Ovary (tissue), 3 donors: ENCODE measurements around the gene RRP12.

Source experiments
- CTCF ChIP-seq, 3 donors: fragments of 450-650 bp in 2 of 3; fragments of 200-600 bp in 1 of 3; IDR thresholded peaks; one replicate each; pipeline versions ENCODE4 v1.5.1 to v1.8.0; 2016 to 2022; ENCODE audit warnings: antibody characterized with exemption in 3 of 3, mild to moderate bottlenecking in 1 of 3
- EP300 ChIP-seq: sonication (generic); formaldehyde crosslinking; IDR thresholded peaks from one replicate; pipeline ENCODE4 v1.6.1; 2017; ENCODE audit warnings: antibody characterized with exemption
- donor health status: DM: no; HTN: no; CAD: no.

- no peak for TF ChIP-seq CTCF (IDR thresholded peaks at IDR 0.05)
- TF ChIP-seq EP300, result no peak
Measured at GRCh38 chr10:97442277-97442676, 41.1 kb upstream of the RRP12 start.
